K562 (cell line): ENCODE data around the gene TGFBR1. TPM values are rescaled to one million over a fixed set of nuclear protein-coding genes. Genes with fewer than 3 reads are reported as not detected.

Experiments
- ATAC-seq: fragments of 200-7000 bp; cut with Tn5 transposase; 3 replicates; pipeline ENCODE4 v1.9.1; 2020; ENCODE audit warnings: moderate library complexity
- BruUV-seq: library from RNA; stranded (reverse); fragments of 400-500 nt; replicated peaks from 2 replicates; lab custom pipeline; 2021; lab: Mats Ljungman, UMichigan
- CTCF ChIA-PET: fragments of 300-600 bp; formaldehyde crosslinking; extraction: SDS; loops from one replicate; lab custom pipeline; 2021; ENCODE audit warnings: low intra/inter-chr PET ratio; lab: Yijun Ruan, JAX
- POLR2A ChIA-PET: fragments of 300-600, 350-650 bp; sonication (Branson Sonifier 250); formaldehyde crosslinking; extraction: SDS; loops from one replicate; lab custom pipeline; 2021; ENCODE audit warnings: antibody characterized with exemption, inconsistent platforms; lab: Yijun Ruan, JAX
- DNase-seq, 4 experiments: peaks; one replicate each; pipeline versions ENCODE4 v3.0.0 to v3.0.0-alpha.2; 2011 to 2018; ENCODE audit warnings: low spot score in 3 of 4, mixed read lengths in 3 of 4; ENCODE audit errors: extremely low read depth in 1 of 4
- FAIRE-seq: peaks from 2 replicates; lab custom pipeline; 2011; peaks lifted over from hg19 to GRCh38; lab: Jason Lieb, UNC
- H2AFZ ChIP-seq: 2 replicates; pipeline ENCODE4 v1.6.0; 2011; ENCODE audit warnings: low read depth, low read length, control low read depth, inconsistent platforms
- H3K27ac ChIP-seq: fragments of 200-600 bp; 3 replicates; pipeline ENCODE4 v1.8.0; 2011; ENCODE audit warnings: low read depth, mild to moderate bottlenecking, control low read depth, inconsistent platforms, low read length, moderate library complexity, mixed read lengths; ENCODE audit errors: extremely low read depth
- H3K27me3 ChIP-seq, 2 experiments: fragments of 300-600 bp in 1 of 2; 2 replicates in 1 of 2; 3 replicates in 1 of 2; pipeline versions ENCODE4 v1.6.0 to v1.8.0; 2011; ENCODE audit warnings: inconsistent platforms in 2 of 2, low read length in 2 of 2, mild to moderate bottlenecking in 1 of 2, mixed read lengths in 1 of 2, moderate library complexity in 1 of 2; ENCODE audit not compliant: control insufficient read depth in 2 of 2, insufficient read depth in 2 of 2
- H3K36me3 ChIP-seq: fragments of 300-600 bp; 3 replicates; pipeline ENCODE4 v1.8.0; 2011; ENCODE audit warnings: mild to moderate bottlenecking, low read length, inconsistent platforms; ENCODE audit not compliant: control insufficient read depth, insufficient read depth
- H3K4me1 ChIP-seq, 2 experiments: fragments of 200-600 bp in 1 of 2; replicated peaks in 1 of 2; 2 replicates in 1 of 2; 3 replicates in 1 of 2; pipeline versions ENCODE4 v1.5.1 to v1.8.0; 2011; ENCODE audit warnings: inconsistent platforms in 2 of 2, low read length in 2 of 2, mild to moderate bottlenecking in 1 of 2, mixed read lengths in 1 of 2, moderate library complexity in 1 of 2; ENCODE audit not compliant: control insufficient read depth in 2 of 2, insufficient read depth in 2 of 2
- H3K4me2 ChIP-seq: 2 replicates; pipeline ENCODE4 v1.6.1; 2011; ENCODE audit warnings: low read length, control low read depth, inconsistent platforms, mixed read lengths; ENCODE audit not compliant: insufficient read depth
- H3K4me3 ChIP-seq: fragments of 200-600 bp; sonication (generic), shearing (Covaris generic); 2 replicates; pipeline ENCODE4 v1.5.1; 2016; ENCODE audit warnings: control low read depth, inconsistent platforms
- H3K79me2 ChIP-seq: fragments of 200-600 bp; 3 replicates; pipeline ENCODE4 v1.8.0; 2011; ENCODE audit warnings: low read length, inconsistent platforms; ENCODE audit not compliant: control insufficient read depth, insufficient read depth
- H3K9ac ChIP-seq, 2 experiments: 2 replicates each; pipeline versions ENCODE4 v1.6.0 to v1.6.1; 2011; ENCODE audit warnings: low read depth in 2 of 2, low read length in 2 of 2, control low read depth in 1 of 2, inconsistent platforms in 1 of 2, mild to moderate bottlenecking in 1 of 2, mixed read lengths in 1 of 2; ENCODE audit not compliant: insufficient read depth in 1 of 2
- H3K9me1 ChIP-seq: one replicate; pipeline ENCODE4 v1.6.0; 2011; ENCODE audit warnings: inconsistent platforms, mild to moderate bottlenecking, low read length, moderate library complexity; ENCODE audit not compliant: control insufficient read depth, insufficient read depth
- H3K9me3 ChIP-seq: replicated peaks from 2 replicates; pipeline ENCODE4 v1.5.1; 2011; ENCODE audit warnings: low read depth, low read length, inconsistent platforms; ENCODE audit not compliant: control insufficient read depth, insufficient read depth
- H4K20me1 ChIP-seq: replicated peaks from 2 replicates; pipeline ENCODE4 v1.6.1; 2011; ENCODE audit warnings: low read length, inconsistent platforms, mixed read lengths; ENCODE audit not compliant: control insufficient read depth, insufficient read depth
- CAMTA2 ChIP-seq: fragments of 250-450 bp; sonication (Bioruptor Pico); conservative IDR thresholded peaks from 2 replicates; pipeline ENCODE4 v1.5.1; 2022
- CBFA2T2 ChIP-seq: fragments of 450-650 bp; conservative IDR thresholded peaks from 2 replicates; pipeline ENCODE4 v1.6.1; 2017; ENCODE audit warnings: mild to moderate bottlenecking
- CTCFL ChIP-seq: IDR thresholded peaks from 2 replicates; pipeline ENCODE4 v1.6.1; 2011; ENCODE audit warnings: borderline replicate concordance, low read depth, mild to moderate bottlenecking, moderate library complexity, low read length; ENCODE audit not compliant: insufficient read depth, poor library complexity, severe bottlenecking
- EP400 ChIP-seq: fragments of 450-650 bp; IDR thresholded peaks from 2 replicates; pipeline ENCODE4 v1.6.1; 2017; ENCODE audit warnings: antibody characterized with exemption, mild to moderate bottlenecking, moderate library complexity
- ESRRB ChIP-seq: fragments of 250-450 bp; sonication (Bioruptor Pico); IDR thresholded peaks from 2 replicates; pipeline ENCODE4 v1.5.0; 2020; ENCODE audit warnings: mild to moderate bottlenecking, moderate library complexity, borderline replicate concordance
- FOXP1 ChIP-seq: sonication (generic); formaldehyde crosslinking; IDR thresholded peaks from 2 replicates; pipeline ENCODE4 v1.8.0; 2022; ENCODE audit warnings: mild to moderate bottlenecking, missing genetic modification reagents
- MITF ChIP-seq: IDR thresholded peaks from 2 replicates; pipeline ENCODE4 v1.6.1; 2014; ENCODE audit warnings: antibody characterized with exemption
- MXI1 ChIP-seq: IDR thresholded peaks from 2 replicates; pipeline ENCODE4 v1.6.1; 2011; ENCODE audit warnings: low read depth, mild to moderate bottlenecking, improper control_type of control experiment, low read length
- RCOR1 ChIP-seq, 2 experiments: IDR thresholded peaks; 2 replicates each; pipeline ENCODE4 v1.6.1; 2012; ENCODE audit warnings: low read depth in 2 of 2, low read length in 2 of 2, borderline replicate concordance in 1 of 2, improper control_type of control experiment in 1 of 2
- SPI1 ChIP-seq: IDR thresholded peaks from 2 replicates; pipeline ENCODE4 v1.6.1; 2011; ENCODE audit warnings: low read depth, low read length, control low read depth, borderline replicate concordance
- THAP7 ChIP-seq: fragments of 250-450 bp; sonication (Bioruptor Pico); IDR thresholded peaks from 2 replicates; pipeline ENCODE4 v1.5.0; 2021
- WHSC1 ChIP-seq: IDR thresholded peaks from one replicate; pipeline ENCODE4 v1.6.1; 2012; ENCODE audit warnings: low read length, control low read depth, inconsistent platforms
- ZBTB1 ChIP-seq: sonication (generic); formaldehyde crosslinking; IDR thresholded peaks from 2 replicates; pipeline ENCODE4 v1.8.1; 2023; ENCODE audit warnings: missing genetic modification reagents, low read depth, mild to moderate bottlenecking, borderline replicate concordance
- ZNF134 ChIP-seq: fragments of 250-450 bp; sonication (Bioruptor Pico); conservative IDR thresholded peaks from 2 replicates; pipeline ENCODE4 v1.4.0; 2020
- ZNF165 ChIP-seq: fragments of 250-450 bp; sonication (Bioruptor Pico); IDR thresholded peaks from 2 replicates; pipeline ENCODE4 v1.4.0; 2020; ENCODE audit warnings: borderline replicate concordance
- ZNF232 ChIP-seq: sonication (generic); formaldehyde crosslinking; IDR thresholded peaks from 2 replicates; pipeline ENCODE4 v1.8.0; 2022; ENCODE audit warnings: mild to moderate bottlenecking, missing genetic modification reagents
- WGBS: fragments of 100-300 bp; shearing (Covaris generic); methylation state at CpG from one replicate; pipeline ENCODE4 v1.1.6; 2016; ENCODE audit warnings: low coverage, mixed read lengths; ENCODE audit not compliant: insufficient coverage; ENCODE audit errors: missing lambda C conversion rate; 5-methylcytosine and 5-hydroxymethylcytosine counted together
- in situ Hi-C: fragments of 300-500 bp; cut with MboI; formaldehyde crosslinking; loops from 4 replicates; pipeline ENCODE4 v1.15.0; 2018; ENCODE audit warnings: inconsistent platforms, mixed read lengths
- intact Hi-C: fragments of 100-400 bp; cut with micrococcal nuclease; formaldehyde crosslinking; loops from 2 replicates; pipeline ENCODE4 v1.14.2; 2022
- polyA plus RNA-seq, 8 experiments: library from polyadenylated mRNA; depleted of rRNA in 4 of 8; stranded (reverse) in 5 of 8; unstranded in 3 of 8; fragments of >200 nt; fragmentation: Nextera tagmentation in 2 of 8; fragmentation: Illumina TruSeq in 1 of 8; extraction: Ambion mirVana in 2 of 8; extraction: Trizol in 1 of 8; gene quantifications; 2 replicates each; pipeline versions ENCODE4 v1.2.1 to v1.2.3, GENCODE V29; 2011 to 2014; ENCODE audit warnings: inconsistent platforms in 1 of 8, missing spikeins in 1 of 8
- total RNA-seq, 7 experiments: library from RNA; depleted of rRNA in 6 of 7; stranded (reverse); fragments of >200 nt in 6 of 7; fragmentation: Illumina TruSeq in 2 of 7; extraction: Trizol in 2 of 7; gene quantifications; 2 replicates each; pipeline versions ENCODE4 v1.2.1 to v1.2.3, GENCODE V29; 2011 to 2021; ENCODE audit warnings: low replicate concordance in 1 of 7

Gene TGFBR1
- total and polyA plus RNA-seq, 9 of the 15 experiments (the other 6 are each of a cell fraction or from before 2014, with no cell fraction given): 15.5 to 62.4 (median 42.7) TPM

GRCh38 chr9:99127356-99128132 lies 22.6 kb downstream of the TGFBR1 start:
- DNase-seq (no peak), FAIRE-seq (no peak), ATAC-seq (peak; percentile 11; the same call in 1 of the 3 replicates)
- Histone ChIP-seq H4K20me1 (no peaks in the 10 kb centered on the region; the same call in 1 of the 2 replicates), H3K79me2 (peaks cover 88% of the 10 kb centered on the region), H2AFZ (no peak overlapping the region), H3K27me3 (no peaks in the 10 kb centered on the region), H3K4me3 (no peak overlapping the region), H3K27ac (no peak overlapping the region), H3K4me1 (peaks cover 0 to 48% of the 10 kb centered on the region in 2 experiments; a peak in 4 of 5 replicates), H3K9me1 (no peaks in the 10 kb centered on the region), H3K9ac (no peak overlapping the region), H3K9me3 (no peaks in the 10 kb centered on the region), H3K4me2 (no peak overlapping the region), H3K36me3 (peaks cover 23% of the 10 kb centered on the region)
- CTCF ChIA-PET: no interaction called here
- in situ Hi-C loops: no loop called here
- no TSS peak for BruUV-seq
- 75% methylated on average over 3 of the region's 3 CpGs for WGBS
- intact Hi-C loops: no loop called here
- POLR2A ChIA-PET: interaction anchor here (0.6 to 1.5 kb wide), 4 partner anchors 10 to 21 kb away, joined by 3 to 5 read pairs (median 3); no protein-coding TSS in a partner anchor
- TF ChIP-seq CAMTA2: no peak
- no peak for TF ChIP-seq THAP7 (CRISPR knock-in tag)
- TF ChIP-seq CBFA2T2: no peak
- TF ChIP-seq RCOR1 (IDR thresholded peaks at IDR 0.05; ENCODE audit: borderline replicate concordance in 1 of 2, low read depth in 2 of 2, low read length in 2 of 2): no peak
- no peak for TF ChIP-seq CTCFL
- no peak for TF ChIP-seq MITF
- no peak for TF ChIP-seq WHSC1
- no peak for TF ChIP-seq ZBTB1 (CRISPR knock-in tag)
- TF ChIP-seq ZNF232: no peak
- no peak for TF ChIP-seq EP400
- no peak for TF ChIP-seq ESRRB (CRISPR knock-in tag)
- no peak for TF ChIP-seq SPI1
- TF ChIP-seq ZNF165: no peak
- no peak for TF ChIP-seq FOXP1 (CRISPR knock-in tag)
- TF ChIP-seq ZNF134 (CRISPR knock-in tag): no peak
- no peak for TF ChIP-seq MXI1
